ENCODE results near the gene PCSK9. TPM values are rescaled to one million over a fixed set of nuclear protein-coding genes. Genes with fewer than 3 reads are reported as not detected.
A peak's percentile ranks its signal among the peaks of the same experiment; 100 is the strongest.

PCSK9 gene
- total and polyA plus RNA-seq, 2 experiments from 2014 or later = 1.3 TPM; not detected in 1

GRCh38 chr1:55071477-55071876 is 32.1 kb downstream of the PCSK9 start:
- peak; percentile 69 for TF ChIP-seq CTCF (IDR thresholded peaks at IDR 0.05; ENCODE audit: low read depth, low read length)
- no peaks in the 10 kb centered on the region for H3K27me3 ChIP-seq
- H3K4me3 ChIP-seq = no peak overlapping the region
- H3K27ac ChIP-seq = peak overlapping the region; percentile 31
- no peaks in the 10 kb centered on the region for H3K4me1 ChIP-seq (ENCODE audit: low read depth)
- H3K9me3 ChIP-seq (ENCODE audit: low read depth) = no peaks in the 10 kb centered on the region
- peak; percentile 73 to 79 for DNase-seq (ENCODE audit: low read depth in 1 of 2, low spot score in 1 of 2)
- peaks cover 55% of the 10 kb centered on the region for H3K36me3 ChIP-seq

GRCh38 chr1:55073187-55073916 is 34.0 kb downstream of the PCSK9 start:
- H3K27me3 ChIP-seq = no peaks in the 10 kb centered on the region
- peaks cover 53% of the 10 kb centered on the region for H3K36me3 ChIP-seq
- no peaks in the 10 kb centered on the region for H3K4me1 ChIP-seq (ENCODE audit: low read depth)
- DNase-seq (ENCODE audit: low read depth in 1 of 2, low spot score in 1 of 2) = no peak
- no peaks in the 10 kb centered on the region for H3K9me3 ChIP-seq (ENCODE audit: low read depth)
- no peak overlapping the region for H3K27ac ChIP-seq
- no peak overlapping the region for H3K4me3 ChIP-seq
- TF ChIP-seq CTCF (IDR thresholded peaks at IDR 0.05; ENCODE audit: low read depth, low read length) = no peak

- Histone ChIP-seq H3K27me3 (no peaks in the 10 kb centered on the region), H3K4me3 (no peak overlapping the region), H3K27ac (no peak overlapping the region), H3K9me3 (ENCODE audit: low read depth) (no peaks in the 10 kb centered on the region), H3K4me1 (ENCODE audit: low read depth) (no peaks in the 10 kb centered on the region), H3K36me3 (peaks cover 51% of the 10 kb centered on the region)
- no peak for DNase-seq (ENCODE audit: low read depth in 1 of 2, low spot score in 1 of 2)
- TF ChIP-seq CTCF (IDR thresholded peaks at IDR 0.05; ENCODE audit: low read depth, low read length) = no peak
Measured at GRCh38 chr1:55074455-55074854, 35.1 kb downstream of the PCSK9 start.

- TF ChIP-seq CTCF (IDR thresholded peaks at IDR 0.05; ENCODE audit: low read depth, low read length) = no peak
- DNase-seq (ENCODE audit: low read depth in 1 of 2, low spot score in 1 of 2) = no peak
- Histone ChIP-seq H3K4me1 (ENCODE audit: low read depth) (no peaks in the 10 kb centered on the region), H3K4me3 (no peak overlapping the region), H3K9me3 (ENCODE audit: low read depth) (no peaks in the 10 kb centered on the region), H3K36me3 (peaks cover 64% of the 10 kb centered on the region), H3K27me3 (no peaks in the 10 kb centered on the region), H3K27ac (no peak overlapping the region)
Measured at GRCh38 chr1:55076356-55076755, 37.0 kb downstream of the PCSK9 start.

- TF ChIP-seq CTCF (IDR thresholded peaks at IDR 0.05; ENCODE audit: low read depth, low read length) = no peak
- no peaks in the 10 kb centered on the region for H3K27me3 ChIP-seq
- H3K4me1 ChIP-seq (ENCODE audit: low read depth) = no peaks in the 10 kb centered on the region
- H3K27ac ChIP-seq = no peak overlapping the region
- peaks cover 61% of the 10 kb centered on the region for H3K36me3 ChIP-seq
- no peak overlapping the region for H3K4me3 ChIP-seq
- DNase-seq (ENCODE audit: low read depth in 1 of 2, low spot score in 1 of 2) = no peak
- no peaks in the 10 kb centered on the region for H3K9me3 ChIP-seq (ENCODE audit: low read depth)
Measured at GRCh38 chr1:55078470-55078869, 39.1 kb downstream of the PCSK9 start.

Measured in cardiac muscle cell (in vitro differentiated cells and primary cell).